TTC549 (cell line): ENCODE measurements around the gene NARS2.
"Not testable (repeated sequence)": the region's sequence is repeated elsewhere in the genome, so short reads cannot be mapped to it uniquely, and the experiment has no call there.

Experiments
- FAIRE-seq: peaks from 2 replicates; lab custom pipeline; 2012; peaks lifted over from hg19 to GRCh38; lab: Jason Lieb, UNC

The NARS2 gene

GRCh38 chr11:78478536-78478935, 96.1 kb downstream of the NARS2 start:
- no peak for FAIRE-seq

- FAIRE-seq, result no peak
These were observed 98.6 kb downstream of the NARS2 start for GRCh38 chr11:78476066-78476465.

DNA sequence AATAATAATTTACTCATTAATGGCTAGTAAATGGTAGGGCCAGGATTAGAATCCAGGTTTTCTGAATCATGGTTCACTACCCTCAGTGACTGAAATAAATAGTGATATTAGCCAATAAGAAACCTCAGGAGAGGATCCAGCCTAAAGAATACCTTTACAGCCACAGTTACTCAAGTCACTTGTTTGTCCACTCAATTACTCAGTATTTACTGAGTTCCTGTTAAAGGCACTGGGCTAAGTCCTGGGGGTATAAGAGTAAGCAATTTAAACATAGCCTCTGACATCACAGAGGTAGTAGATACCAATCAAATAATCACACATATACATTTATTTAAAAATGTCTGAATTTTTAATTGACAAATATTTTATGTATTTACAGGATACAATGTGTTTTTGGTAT, 100.2 kb downstream of the NARS2 start:
- no peak for FAIRE-seq

DNA sequence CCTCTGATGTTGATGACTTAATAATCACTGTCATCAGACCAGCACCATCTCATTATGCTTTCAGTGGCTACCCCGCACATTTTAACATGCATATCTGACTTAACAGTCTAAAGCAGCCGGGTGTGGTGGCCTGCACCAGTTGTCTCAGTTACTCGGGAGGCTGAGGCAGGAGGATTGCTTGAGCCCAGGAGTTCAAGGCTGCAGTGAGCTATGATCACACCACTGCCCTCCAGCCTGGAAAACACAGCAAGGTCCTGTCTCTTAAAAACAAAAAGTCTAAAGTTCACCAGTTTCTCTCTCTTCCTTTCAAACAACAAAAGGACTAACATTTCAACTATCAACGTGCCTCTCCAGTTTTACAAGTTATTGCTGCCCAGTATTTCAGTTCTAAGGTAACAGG, 101.8 kb downstream of the NARS2 start:
- FAIRE-seq, result no peak

DNA sequence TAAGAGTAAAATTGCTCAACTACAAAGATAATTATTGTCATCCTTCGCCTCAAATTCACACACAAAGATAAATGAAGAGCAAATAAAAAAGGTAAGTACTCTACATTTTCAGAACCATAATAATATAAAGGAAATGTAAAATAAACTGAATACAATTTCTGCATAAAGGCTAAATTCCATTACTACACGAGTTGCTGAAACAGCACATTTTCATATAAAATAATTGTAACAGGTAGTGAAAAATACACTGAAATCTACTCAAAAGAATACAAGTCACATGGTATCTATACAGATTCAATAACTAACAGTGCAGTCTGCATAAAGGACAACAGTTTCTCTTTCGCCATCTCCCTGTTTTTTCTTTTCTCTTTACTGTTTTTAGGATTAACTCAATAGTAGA, 102.3 kb downstream of the NARS2 start:
- FAIRE-seq, result no peak

DNA sequence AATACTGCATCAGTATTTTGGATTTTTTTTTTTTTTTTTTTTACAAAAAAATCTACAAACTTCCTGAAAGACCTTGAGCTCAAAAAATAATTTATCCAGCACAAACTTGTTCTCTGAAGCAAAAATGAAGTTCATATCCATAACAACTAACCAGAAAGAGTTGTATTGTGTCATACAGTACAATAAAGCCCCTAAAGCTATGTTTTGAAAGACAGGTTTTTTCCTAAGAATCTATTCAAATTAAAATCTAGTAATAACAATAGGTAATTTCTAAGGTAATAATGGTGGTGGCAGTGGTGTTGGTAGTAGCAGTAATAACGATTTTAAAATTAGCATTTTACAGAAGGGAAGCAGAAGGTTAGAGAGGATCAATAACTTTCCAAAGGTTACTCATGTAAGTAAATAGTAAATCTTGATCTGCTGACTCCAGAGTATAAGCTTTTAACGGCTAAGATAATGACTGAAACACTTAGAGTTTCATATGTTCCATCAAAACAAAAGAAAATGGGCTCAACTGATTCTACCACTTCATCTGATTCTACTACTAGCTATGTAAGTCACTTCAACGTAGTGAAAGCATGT, 103.7 kb downstream of the NARS2 start:
- FAIRE-seq, result no peak

GRCh38 chr11:78469896-78470295, 104.8 kb downstream of the NARS2 start:
- no peak for FAIRE-seq

DNA sequence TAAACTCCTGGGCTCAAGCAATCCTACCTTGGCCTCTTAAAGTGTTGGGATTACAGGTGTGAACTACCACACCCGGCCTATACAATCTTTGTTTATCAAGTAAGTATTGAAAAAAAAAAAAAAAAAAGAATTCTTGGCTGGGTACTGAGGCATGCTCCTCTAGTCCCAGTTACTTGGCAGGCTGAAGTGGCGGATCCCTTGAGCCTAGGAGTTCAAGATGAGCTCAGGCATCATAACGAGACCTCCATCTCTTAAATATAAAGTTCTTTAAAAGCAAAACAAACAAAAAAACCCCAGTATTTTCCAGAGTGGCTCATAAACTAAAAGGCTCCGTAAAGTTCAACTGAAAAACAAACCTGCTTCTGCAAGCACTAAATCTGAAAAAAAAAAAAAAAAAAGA, 106.7 kb downstream of the NARS2 start:
- FAIRE-seq, result no peak

DNA sequence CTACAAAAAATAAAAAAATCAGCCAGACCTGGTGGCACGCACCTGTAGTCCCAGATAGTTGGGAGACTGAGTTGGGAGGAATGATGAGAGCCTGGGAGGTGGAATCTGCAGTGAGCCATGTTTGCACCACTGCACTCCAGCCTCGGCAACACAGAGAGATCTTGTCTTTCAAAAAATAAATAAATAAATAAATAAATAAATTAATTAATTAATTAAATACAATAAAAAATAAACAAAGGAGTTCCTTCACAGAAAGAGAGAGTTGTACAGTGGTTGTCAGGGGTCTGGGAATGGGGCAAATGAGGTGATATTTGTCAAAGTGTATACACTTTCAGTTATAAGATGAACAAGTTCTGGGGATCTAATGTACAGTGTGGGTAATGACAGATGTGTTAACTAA, 107.3 kb downstream of the NARS2 start:
- FAIRE-seq, result no peak

DNA sequence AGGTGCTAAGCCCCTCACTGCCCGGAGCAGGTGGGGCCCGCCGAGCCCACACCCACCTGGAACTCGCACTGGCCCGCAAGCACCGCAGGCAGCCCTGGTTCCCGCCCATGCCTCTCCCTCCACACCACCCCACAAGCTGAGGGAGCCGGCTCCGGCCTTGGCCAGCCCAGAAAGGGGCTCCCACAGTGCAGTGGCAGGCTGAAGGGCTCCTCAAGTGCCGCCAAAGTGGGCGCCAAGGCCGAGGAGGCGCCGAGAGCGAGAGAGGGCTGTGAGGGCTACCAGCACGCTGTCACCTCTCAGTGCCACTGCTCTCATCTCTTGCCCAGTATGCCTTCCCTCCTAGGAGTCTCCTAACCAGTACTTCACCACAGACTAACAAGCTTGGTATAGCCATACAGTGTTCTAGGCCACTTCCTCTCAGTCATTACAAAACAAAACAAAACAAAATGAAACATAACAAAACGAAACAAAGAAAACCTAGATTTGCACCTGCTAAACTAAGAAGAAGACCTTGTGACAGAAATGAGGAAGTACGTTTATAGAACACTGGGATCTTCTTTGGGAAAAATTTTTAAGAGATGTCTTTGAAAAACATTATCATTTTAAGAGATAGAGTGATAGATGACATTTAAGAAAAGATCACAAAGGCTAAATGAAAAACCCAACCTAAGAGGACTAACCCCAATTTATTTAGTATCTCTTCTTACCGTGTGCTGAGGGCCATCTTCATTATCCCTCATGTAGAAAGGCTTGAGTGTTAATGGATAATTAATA, 109.3 kb downstream of the NARS2 start:
- no peak for FAIRE-seq

DNA sequence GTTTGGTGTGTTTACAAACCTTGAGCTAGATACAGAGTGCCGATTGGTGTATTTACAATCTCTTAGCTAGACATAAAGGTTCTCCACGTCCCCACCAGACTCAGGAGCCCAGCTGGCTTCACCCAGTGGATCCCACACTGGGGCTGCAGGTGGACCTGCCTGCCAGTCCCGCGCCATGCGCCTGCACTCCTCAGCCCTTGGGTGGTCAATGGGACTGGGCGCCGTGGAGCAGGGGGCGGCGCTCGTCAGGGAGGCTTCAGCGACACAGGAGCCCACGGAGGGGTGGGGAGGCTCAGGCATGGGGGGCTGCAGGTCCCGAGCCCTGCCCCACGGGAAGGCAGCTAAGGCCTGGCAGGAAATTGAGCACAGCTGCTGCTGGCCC, 109.9 kb downstream of the NARS2 start:
- not testable (repeated sequence) for FAIRE-seq

- no peak for FAIRE-seq
These were observed 114.2 kb downstream of the NARS2 start for GRCh38 chr11:78460471-78460870.

- no peak for FAIRE-seq
These were observed 114.9 kb downstream of the NARS2 start for GRCh38 chr11:78459738-78460137.

- FAIRE-seq, result no peak
These were observed 117.2 kb downstream of the NARS2 start for GRCh38 chr11:78457448-78457847.

- no peak for FAIRE-seq
These were observed 121.3 kb downstream of the NARS2 start for GRCh38 chr11:78453140-78453935.

- FAIRE-seq, result no peak
These were observed 123.1 kb downstream of the NARS2 start for GRCh38 chr11:78451371-78452150.

DNA sequence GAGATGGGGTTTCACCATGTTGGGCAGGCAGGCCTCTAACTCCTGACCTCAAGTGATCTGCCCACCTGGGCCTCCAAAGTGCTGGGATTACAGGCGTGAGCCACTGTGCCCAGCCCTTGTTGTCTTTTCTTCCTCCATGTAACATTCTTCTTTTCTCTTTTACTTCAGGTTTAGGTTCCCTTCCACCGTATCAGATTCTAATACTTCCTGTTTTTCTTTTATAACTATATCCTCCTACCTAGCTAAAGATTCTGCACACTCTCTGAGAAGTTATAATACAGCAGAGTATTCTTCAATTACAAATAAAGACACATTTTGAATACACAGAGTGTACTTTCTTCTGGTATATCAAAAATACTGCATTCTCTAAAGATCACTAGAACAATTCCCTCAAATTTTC, 123.8 kb downstream of the NARS2 start:
- FAIRE-seq, result no peak

DNA sequence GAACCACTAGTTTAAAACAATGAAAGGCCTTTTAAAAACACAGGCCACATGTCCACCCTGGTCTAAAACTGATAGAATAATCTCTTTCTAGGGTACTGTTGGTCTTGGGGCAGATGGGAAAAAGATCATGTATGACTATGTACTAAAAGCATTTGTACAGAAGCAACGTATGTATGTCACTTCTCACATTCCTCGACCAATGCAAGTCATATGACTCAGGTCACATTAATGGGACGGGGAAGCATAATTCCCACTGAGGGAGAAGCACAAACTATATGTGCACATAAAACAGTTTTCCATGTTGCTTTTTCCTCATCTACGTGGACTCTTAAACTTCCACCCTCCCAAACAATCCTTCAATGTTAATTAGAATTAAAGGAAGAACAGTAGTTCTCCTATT, 124.8 kb downstream of the NARS2 start:
- FAIRE-seq, result no peak

- FAIRE-seq, result no peak
These were observed 128.5 kb downstream of the NARS2 start for GRCh38 chr11:78446210-78446609.

DNA sequence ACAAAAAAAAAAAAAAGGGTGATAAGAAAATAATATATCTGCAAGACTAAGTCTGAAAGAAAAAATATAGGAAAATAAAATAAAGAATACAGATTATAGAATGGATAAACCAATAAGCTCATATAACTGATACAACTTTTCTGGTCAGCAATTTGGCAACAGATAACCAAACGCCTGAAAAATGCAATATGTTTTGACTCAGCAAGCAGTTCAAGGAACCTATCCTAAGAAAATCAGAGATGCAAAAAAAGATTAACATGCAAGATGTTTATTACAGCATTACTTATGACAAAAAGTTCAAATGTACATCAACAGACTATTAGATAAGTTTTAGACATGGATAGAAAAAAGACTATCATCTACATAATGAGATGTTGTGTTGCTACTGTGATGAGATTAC, 129.9 kb downstream of the NARS2 start:
- FAIRE-seq, result no peak

GRCh38 chr11:78441956-78442355, 132.7 kb downstream of the NARS2 start:
- FAIRE-seq, result no peak

GRCh38 chr11:78438298-78438975, 136.2 kb downstream of the NARS2 start:
- no peak for FAIRE-seq
